Brain microvascular endothelial cell (primary cell): ENCODE results near the gene NAA10.

Experiments used
- DNase-seq: peaks from one replicate; pipeline ENCODE4 v3.0.0-alpha.2; 2020
- H3K27ac ChIP-seq: fragments of 250-450 bp; sonication (Bioruptor Pico); 2 replicates; pipeline ENCODE4 v1.5.1; 2020; ENCODE audit warnings: mild to moderate bottlenecking, moderate library complexity
- H3K27me3 ChIP-seq: fragments of 250-450 bp; sonication (Bioruptor Pico); replicated peaks from 2 replicates; pipeline ENCODE4 v1.5.1; 2020; ENCODE audit warnings: mild to moderate bottlenecking
- H3K36me3 ChIP-seq: fragments of 250-450 bp; sonication (Bioruptor Pico); replicated peaks from 2 replicates; pipeline ENCODE4 v1.5.1; 2020; ENCODE audit warnings: mild to moderate bottlenecking
- H3K4me3 ChIP-seq: 2 replicates; pipeline ENCODE4 v1.5.1; 2011; ENCODE audit warnings: low read depth, mild to moderate bottlenecking, control low read depth, low read length, moderate library complexity
- in situ Hi-C: cut with HindIII; loops from 2 replicates; pipeline ENCODE4 v1.10.0; 2017; ENCODE audit warnings: low sequenced_read_pairs, low pct_ligation_motif_present
- TF ChIP-seq, protein P1 (sequence below): IDR thresholded peaks from 2 replicates; pipeline ENCODE4 v1.5.1; 2011; ENCODE audit warnings: low read depth, mild to moderate bottlenecking, moderate library complexity, low read length, control low read depth, inconsistent platforms; ENCODE audit errors: missing control alignments

NAA10 gene

DNA sequence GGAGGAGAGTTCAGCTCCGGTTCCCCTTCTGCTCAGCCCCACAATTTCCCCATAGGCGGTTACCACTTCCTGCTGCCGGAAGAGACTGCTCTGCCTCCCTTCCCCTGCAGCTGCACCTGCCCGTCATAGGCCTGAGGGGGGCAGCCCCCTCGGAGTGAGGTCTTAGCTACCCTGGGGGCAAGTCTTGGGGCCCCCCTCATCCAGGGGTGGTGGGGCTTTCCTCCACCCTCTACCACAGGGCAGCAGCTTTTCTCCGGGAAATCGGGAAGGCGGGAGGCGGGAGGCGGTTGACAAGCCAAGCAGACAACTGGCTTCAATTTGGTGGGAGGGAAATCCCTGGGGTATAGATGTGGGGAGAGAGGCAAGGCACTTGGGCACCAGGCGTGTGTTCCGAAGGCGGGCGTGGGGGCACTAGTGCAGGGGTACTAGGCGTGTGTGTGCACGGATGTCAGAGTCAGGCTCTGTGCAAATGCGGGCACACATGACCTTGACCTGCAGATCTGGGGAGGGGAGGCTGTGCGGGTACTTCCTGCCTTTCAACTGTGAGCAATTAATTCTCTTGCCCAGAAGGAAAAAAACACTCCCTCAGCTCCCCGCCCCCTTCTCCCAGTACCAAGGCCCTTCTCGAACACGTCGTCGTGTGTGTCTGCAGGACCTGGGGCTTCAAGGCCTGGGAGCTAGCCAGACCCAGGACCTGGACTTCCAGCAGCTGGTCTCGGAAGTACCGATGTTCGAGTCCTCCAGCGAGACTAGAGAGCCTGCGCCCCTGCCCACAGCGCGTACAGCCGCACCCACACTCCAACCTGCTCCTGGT is 7.8 kb downstream of the NAA10 start:
- peak overlapping the region; percentile 76 for H3K27ac ChIP-seq
- peaks cover 7% of the 10 kb centered on the region for H3K36me3 ChIP-seq
- H3K4me3 ChIP-seq = peak overlapping the region; percentile 58
- no peak for DNase-seq
- TF ChIP-seq, protein P1, sequence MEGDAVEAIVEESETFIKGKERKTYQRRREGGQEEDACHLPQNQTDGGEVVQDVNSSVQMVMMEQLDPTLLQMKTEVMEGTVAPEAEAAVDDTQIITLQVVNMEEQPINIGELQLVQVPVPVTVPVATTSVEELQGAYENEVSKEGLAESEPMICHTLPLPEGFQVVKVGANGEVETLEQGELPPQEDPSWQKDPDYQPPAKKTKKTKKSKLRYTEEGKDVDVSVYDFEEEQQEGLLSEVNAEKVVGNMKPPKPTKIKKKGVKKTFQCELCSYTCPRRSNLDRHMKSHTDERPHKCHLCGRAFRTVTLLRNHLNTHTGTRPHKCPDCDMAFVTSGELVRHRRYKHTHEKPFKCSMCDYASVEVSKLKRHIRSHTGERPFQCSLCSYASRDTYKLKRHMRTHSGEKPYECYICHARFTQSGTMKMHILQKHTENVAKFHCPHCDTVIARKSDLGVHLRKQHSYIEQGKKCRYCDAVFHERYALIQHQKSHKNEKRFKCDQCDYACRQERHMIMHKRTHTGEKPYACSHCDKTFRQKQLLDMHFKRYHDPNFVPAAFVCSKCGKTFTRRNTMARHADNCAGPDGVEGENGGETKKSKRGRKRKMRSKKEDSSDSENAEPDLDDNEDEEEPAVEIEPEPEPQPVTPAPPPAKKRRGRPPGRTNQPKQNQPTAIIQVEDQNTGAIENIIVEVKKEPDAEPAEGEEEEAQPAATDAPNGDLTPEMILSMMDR = no peak
- H3K27me3 ChIP-seq = no peaks in the 10 kb centered on the region
- in situ Hi-C loops = no loop called here

DNA sequence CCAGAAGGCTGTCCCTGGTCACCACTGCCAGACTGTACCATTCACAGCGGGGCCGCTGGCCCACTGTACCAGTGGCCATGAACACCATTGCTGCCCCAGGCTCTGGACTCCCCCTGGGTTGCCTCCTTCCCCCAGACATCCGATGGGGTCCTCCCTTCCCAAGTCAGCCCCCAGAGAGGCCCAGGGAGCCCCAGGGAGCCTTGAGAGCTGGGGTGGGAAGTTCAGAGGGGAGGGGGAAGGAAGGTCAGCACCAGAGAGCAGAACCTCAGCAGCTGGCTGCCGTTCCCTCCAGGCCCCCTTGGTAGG is 8.3 kb downstream of the NAA10 start:
- no peak overlapping the region for H3K27ac ChIP-seq
- in situ Hi-C loops = no loop called here
- TF ChIP-seq, protein P1 = no peak
- H3K27me3 ChIP-seq = no peaks in the 10 kb centered on the region
- no peak overlapping the region for H3K4me3 ChIP-seq
- peaks cover 3% of the 10 kb centered on the region for H3K36me3 ChIP-seq
- no peak for DNase-seq

DNA sequence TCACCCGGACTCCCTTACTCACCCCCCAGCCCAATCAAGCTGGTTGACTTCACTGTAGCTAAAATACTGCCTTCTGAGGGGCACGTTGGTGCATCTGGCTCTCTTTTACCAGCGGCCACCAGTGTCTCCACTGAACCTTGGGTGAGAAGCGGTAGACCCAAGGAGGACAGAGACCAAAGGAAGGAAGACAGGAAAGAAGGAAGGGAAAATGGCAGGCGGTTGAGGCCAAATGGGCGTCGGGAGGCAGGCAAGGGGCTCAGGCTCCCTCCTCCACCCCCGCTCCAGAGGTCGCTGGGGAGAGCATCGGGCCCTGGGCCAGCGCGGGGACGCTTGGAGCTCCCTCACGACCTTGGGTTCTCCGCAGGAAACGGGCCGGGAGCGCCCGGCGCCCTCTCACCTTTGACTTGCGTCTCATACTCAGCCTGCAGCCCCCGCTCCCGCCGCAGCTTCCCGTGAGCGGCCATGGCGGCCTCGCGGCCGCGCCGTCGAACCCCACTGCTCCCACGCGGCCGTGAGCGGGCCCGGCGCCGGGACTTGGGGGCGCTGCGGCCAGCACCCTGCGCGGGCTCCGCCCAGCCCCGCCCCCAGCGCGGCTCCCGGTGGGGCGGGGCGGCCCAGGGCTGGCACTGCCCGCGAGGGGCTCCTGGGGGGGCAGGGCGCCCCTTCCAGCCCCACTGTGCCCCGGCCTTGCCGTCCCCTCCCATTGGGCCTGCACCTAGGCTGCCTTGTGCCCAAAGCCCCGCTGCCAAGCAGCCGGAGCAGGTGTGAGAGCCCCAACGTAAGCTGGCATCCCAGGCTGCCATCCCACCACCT is 8.9 kb downstream of the NAA10 start, which contains the start of gene ARHGAP4:
Gene ARHGAP4, minus strand, starts transcription at position 526 of the 813 bp plus-strand sequence. Its CDS starts 62 bp downstream, at position 464.
- Histone ChIP-seq H3K36me3 (no peaks in the 10 kb centered on the region), H3K4me3 (peak within 1 kb of the TSS; percentile 58), H3K27ac (no peak within 1 kb of the TSS), H3K27me3 (no peaks in the 10 kb centered on the region)
- in situ Hi-C loops = no loop called here
- TF ChIP-seq, protein P1 = no peak
- no peak for DNase-seq

DNA sequence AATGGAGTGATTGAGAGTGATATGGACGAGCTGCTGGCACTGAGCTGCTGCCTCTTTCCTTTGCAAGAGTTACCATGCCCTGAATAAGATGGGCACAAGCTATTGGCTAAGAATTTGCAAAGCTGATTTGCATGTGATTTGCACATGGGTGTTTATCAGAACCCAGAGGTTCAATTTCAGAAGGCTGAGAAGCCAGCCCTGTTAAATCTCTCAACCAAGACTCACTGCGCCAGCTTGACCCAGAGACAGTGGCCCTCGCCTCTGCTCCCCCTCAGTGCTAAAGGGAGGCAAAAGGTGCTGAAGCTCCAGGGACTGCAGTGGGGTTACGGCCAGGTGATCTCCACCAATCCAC is 9.5 kb downstream of the NAA10 start:
- Histone ChIP-seq H3K27ac (no peak overlapping the region), H3K4me3 (no peak overlapping the region), H3K27me3 (no peaks in the 10 kb centered on the region), H3K36me3 (no peaks in the 10 kb centered on the region)
- in situ Hi-C loops = no loop called here
- TF ChIP-seq, protein P1 = no peak
- DNase-seq = no peak

DNA sequence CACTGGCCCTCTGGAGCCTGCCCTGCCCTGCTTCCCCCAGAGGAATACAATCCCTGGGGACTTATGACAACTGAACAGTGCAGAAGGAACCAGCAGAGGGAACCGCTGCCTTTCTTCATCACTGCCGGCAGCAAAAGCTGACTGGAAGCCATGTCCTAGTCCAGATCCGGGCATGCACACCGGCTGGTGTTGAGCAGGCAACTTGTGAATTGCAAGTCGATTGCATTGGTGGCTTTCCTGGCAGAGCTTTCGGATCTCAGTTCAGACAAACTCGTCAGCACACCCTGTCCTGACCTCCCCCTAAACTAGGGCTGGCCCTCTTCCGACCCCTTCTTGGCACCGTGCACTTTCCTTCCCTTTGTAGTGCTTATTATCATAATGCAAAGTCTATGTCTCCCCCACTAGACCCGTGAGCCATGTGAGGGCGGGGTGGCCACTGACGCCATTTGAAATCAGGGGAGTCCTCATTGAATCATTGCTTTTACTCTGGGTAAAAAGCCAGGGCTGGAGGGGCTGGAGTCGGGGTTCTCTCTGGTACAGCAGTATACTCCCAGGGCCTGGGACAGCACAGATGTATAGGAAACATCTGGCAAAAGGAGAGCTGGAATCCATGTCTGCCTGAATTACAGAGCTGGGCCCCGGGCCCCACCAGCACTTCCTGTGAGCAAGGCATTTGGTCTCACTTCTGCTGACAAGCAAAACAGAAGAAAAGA is 10.5 kb downstream of the NAA10 start:
- in situ Hi-C loops = no loop called here
- no peak overlapping the region for H3K27ac ChIP-seq
- TF ChIP-seq, protein P1 = peak; percentile 44
- H3K27me3 ChIP-seq = no peaks in the 10 kb centered on the region
- no peak overlapping the region for H3K4me3 ChIP-seq
- no peaks in the 10 kb centered on the region for H3K36me3 ChIP-seq
- DNase-seq = no peak
